GM21360 (cell line): ENCODE results near the gene FBLN1.

Experiments used
- ATAC-seq: cut with Tn5 transposase; IDR thresholded peaks from one replicate; pipeline ENCODE4 v1.9.1; 2021; ENCODE audit warnings: mild to moderate bottlenecking, moderate library complexity; ENCODE audit not compliant: unreplicated experiment

The FBLN1 gene

DNA sequence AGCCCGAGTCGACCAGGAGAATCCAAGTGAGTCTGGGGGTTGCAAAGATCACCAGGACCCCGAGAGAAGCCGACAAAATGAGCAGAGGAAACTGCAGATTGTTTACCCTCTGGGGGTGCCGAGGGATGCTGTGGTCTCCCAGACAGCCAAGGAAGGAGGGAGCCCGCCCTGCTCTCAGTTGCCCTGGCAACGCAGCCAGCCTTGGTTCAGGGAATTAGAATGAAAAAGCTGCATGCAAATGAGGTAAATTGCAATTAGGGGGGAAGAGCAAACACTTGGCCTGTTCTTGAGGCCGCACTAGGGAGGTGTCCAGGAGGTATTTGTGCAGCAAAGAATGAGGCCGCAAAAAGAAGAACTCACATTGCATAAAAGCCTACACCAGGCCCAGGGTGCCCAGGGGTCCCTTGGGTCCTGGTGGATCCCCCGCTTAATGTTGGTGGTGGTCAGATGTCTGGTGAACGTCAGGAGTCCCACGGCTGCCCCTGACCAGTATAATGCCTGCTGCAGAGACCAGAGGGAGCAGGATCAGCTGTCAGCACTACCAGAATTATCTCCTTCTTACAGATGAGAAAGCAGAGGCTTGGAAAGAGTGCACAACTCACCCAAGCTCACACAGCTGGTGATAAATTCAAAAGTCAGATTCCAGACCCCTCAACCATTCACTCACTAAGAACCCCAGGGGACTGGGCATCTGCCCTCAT, 128.6 kb downstream of the FBLN1 start:
- no peak for ATAC-seq

DNA sequence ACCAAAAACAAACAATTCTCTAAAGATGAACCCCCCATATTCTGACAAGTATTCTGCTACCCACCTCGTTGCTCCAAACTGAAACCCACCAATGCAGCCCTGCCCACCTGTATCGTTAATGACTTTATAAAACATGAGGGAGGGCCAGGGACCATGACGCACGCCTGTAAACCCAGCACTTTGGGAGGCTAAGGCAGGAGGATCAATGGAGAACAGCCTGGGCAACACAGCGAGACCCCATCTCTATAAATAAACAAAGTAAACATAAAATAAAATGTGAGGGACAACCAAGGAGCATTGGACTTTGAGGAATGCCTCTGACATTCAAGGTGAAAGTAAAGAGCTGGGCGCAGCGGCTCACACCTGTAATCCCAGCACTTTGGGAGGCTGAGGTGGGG, 129.2 kb downstream of the FBLN1 start:
- ATAC-seq: no peak

DNA sequence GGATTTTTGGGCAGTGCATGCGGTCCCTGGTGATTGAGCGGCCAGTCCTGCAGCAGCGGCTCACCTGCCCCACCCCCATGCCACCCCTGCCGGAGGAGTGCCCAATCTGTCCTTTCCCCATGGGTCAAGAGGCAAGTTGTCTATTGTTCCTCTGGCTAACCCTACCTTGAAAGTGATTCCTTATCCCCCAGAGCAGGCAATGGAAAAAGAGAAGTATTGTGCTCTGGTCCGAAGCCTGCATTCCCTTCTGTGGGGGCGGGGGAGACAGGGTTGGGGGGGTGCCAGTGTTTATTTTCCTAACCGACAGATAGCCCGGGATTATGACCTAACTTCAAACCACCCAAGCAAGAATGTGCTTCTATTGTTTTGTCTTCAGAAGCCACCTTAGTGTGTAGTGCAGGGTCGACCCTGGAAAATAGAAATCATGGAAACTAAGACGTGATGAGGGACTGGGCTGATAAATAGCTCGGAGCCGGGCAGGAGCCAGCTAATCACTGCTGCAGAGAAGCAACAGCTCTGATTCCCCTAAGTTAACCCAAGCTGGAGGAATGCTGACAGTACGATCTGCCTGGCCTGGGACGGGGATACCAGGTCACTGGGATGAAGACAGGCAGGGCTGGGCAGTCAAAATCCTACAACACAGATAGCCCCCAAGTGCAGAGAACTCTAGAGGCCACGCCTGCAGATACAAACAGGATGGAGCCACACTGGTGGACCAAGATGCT, 130.3 kb downstream of the FBLN1 start:
- no peak for ATAC-seq

DNA sequence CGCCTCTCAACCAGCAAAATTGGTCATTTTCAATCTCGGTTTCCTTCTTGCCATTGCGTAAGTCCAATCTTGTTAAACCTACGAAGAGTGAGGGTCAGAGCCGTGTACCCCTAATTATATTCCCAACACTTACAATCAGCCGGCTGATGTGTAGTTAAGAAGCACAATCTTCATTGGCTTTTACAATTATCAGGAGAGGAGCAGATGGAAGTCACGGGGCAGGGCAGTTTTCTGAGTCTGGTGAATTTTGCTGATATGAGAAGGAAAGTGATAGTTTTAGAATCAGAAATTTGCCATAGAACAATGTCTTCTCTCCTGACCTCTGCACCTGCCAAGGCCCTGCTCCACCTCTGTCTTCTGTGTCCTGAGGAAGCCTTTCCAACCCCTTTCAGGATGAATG, 134.0 kb downstream of the FBLN1 start:
- no peak for ATAC-seq

DNA sequence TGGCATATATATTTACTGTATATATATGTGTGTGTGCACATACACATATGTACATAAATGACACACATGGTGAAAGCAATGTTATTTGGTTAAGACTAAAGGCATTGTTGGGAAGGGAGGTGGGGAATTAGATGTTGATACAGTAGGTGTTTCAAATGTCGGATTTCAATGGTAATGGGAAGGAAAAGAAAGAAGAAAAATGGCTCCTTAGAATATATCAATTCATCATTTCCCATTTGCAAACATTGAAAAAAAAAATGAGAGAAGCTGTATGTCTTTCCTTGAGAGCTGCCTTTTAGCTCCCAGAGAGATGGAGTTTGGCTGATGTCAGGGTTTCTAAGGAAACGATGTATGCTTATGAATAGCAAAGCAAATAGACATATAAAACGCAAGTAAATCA, 135.5 kb downstream of the FBLN1 start:
- no peak for ATAC-seq

DNA sequence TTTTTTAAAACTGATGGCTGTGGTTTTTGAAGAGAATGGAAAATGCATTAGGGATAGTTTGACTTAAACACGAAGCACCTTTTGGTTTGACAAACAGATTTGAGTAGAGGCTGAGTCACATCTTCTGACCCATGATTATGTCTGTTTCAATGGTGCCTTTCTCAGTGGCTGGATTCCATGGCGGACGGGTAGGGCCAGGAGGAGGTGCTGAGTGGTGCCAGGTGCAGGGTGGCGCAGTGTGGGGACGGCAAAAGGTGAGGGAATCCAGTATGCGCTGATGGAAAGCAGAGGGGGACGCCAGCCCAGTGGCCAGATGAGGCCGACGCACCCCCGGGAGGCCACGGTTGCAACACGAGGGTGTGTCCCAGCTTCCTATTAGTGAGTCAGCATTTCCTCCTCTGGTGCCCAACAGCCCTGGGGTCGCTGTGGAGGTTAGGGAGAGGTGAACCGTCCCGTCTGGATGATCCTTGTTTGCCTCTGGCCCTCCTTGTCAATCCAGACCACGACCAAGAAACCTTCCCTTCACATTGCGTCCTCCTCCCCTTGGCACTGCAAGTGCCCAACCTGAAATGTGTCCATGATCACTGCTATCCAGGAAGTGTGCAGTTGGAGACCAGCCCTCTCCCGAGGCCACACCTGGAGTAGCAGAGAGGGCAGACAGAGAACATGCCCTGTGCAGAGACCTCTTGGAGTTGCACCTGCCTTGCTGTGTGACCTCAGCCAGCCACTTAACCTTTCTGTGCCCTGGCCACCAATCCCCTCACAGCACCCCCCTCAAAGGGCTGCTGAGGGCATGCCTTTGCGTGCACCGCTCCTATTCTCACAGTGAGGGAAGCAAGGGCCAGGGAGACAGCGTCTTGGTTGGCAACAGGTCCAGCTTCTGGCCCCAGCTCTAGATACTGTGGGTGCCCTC, 136.4 kb downstream of the FBLN1 start:
- no peak for ATAC-seq

DNA sequence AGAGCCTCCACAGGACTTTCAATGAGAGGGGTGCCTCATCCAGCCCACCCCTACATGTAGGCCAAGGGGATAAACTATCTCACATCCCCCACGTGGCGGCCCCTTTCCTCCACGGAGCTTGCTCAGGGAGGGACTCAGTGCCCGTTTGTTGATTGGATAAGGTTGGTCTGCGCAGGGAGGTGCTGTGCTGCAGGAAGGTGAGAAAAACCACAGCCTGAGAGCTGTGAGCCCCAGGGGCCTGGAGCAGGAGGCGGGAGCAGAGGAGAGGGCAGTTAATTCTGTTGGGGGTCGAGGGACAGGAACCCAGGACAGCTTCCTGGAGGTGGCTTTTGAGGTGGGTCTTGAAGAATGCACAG, 137.0 kb downstream of the FBLN1 start:
- ATAC-seq: no peak

DNA sequence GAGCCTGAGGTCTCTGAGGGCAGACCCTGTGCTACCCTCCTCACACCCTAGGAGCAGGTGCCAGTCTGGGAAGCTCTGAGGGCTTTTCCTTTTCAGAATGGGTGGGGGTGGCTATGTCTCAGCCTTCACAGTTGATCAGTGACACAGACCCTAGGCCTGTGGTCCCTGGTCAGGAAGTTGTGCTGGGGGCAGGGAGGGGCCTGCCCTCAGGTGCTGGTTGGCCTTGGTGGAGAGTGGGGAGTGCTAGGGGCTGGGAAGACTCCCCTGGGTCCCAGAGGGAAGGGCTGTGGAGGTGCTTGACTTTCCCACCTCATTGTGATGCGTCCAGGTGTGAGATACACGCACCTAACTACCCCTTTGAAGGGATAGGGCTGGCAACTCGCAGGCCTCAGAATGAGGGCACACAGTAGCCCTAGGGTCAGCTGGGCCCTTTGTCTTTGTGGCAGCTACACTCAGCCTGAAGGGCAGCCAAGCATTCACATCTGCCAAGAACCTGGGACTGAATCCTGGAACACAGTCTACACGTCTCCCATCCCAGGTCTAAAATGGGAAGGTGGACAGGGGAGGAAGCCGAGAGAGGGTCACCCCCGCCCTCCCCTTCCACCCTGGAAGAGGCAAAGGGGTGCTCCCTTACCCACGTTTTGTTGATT, 137.7 kb downstream of the FBLN1 start:
- ATAC-seq: no peak

DNA sequence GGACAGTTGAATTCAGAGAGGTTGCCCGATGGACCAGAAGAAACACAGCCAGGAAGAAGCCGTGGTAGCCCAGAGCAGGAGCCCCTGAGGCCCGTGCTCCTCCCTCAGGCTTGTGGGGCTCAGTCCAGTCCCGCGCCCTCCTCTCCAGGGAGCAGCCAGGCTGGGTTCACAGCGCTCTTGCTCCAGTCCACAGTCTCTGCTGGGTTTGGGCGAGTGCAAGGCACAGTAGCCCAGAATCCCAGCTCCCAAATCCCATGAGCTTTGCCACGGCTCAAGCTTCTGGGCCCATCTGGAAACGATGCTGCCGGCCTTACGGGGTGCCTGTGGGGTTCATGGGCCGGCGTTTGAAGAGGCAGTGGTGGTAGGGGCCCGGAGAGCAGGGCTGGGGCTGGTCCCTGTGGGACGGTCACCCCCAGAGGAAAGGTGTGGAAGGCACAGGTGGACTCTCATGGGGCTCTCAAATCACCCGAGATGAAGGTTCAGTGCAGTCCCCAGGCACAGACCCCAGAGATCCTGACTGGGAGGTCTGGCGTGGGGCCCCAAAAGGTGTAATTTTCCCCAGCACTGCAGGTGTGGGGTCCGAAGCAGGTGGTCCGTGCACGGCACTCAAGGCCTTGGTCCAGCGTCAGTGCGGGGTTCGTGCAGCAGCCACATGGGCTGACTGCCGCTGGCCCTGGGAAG, 138.4 kb downstream of the FBLN1 start:
- no peak for ATAC-seq

DNA sequence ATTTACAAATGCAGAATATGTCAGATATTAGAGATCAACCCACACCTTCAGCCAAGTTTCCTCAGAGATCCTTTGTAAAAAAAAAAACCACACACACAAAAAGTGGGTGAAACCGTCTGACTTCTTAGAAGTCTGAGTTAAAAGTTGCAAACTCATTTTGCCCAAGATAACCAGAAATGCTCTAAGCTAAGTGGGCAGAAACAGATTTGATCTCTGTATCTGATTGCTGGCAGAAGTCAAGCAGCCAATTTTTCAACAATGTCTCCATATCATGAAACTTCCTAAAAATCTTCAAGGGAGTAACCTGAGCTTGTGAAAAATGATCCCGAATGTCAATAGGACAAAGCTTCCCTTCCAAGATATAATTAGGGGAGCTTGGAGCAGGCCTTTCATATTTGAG, 140.3 kb downstream of the FBLN1 start:
- ATAC-seq: no peak

DNA sequence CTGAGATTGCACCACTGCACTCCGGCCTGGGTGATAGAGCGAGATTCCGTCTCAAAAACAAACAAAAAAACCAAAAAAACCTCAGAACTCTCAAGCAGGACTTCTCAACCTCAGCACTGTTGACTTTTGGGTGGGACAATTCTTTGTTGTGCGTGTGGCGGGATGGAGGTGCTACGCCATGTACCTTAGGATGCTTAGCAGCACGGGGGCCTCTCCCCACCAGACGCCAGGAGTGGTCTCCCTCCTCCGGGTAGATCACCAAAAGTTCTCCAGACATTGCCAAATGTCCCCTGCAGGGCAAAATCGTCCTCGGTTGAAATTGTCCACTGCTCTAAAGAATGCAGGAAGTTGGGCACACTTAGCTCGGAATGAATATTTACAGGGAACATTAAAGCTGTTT, 142.0 kb downstream of the FBLN1 start:
- ATAC-seq: no peak

DNA sequence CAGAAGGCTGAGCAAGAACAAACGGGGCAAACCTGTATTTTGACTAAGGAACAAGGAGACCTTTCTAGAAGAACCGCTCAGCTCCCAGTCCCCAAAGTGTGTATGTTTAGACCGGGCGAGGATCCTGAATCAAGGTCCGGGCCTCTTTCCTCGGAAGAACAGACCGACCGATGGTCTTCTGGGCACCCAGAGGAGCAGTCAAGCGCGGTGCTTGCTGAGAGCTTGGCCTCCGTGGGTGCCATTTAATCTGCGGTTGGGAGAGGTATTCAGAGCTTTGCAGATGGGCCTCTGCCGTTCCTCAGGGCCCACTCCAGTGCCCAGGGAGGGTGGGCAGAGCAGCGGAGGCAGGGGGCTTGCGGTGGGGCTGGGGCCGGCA, 142.5 kb downstream of the FBLN1 start:
- no peak for ATAC-seq

DNA sequence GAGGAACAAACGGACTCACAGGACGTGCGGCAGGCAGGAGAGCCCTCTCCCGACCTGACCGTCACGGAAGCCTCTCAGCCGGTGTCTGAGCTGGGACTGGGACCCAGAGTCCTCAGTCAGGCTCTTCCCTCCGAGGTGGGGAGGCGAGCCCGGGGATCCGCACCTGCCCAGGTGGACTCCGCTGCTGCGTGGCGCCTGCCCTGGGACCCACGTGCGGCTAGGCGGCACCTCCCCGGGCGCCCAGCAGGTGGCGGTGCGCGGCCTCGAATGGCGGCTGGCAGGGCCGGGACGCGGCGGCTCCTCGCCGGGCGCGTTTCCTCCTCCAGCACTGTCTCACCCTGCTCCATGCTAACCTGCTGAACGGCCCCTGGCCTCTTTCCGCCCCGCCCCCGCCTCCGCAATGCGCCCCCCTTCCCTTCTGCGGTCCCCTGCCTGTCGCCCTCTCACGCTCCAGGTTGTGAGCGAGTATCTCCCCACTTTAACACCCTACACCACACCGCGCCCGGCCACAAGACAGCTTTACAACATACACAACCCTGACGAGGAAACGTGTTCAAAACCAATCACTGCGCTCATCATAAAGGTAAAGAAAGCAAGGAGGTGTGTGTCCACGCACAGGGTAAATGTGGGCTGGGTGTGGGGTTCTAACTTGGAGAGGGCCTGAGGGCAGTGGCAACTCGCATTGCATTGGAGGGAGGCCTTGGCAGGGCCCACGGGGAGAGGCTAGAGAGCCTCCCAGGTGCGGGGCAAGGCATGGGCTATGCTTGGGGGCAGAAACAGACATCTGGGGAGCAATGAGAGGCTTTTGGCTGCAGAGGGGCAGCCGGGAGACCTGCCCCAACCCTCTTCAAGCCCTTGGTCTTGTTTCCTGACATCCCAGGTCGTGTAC, 143.1 kb downstream of the FBLN1 start:
- ATAC-seq: no peak

DNA sequence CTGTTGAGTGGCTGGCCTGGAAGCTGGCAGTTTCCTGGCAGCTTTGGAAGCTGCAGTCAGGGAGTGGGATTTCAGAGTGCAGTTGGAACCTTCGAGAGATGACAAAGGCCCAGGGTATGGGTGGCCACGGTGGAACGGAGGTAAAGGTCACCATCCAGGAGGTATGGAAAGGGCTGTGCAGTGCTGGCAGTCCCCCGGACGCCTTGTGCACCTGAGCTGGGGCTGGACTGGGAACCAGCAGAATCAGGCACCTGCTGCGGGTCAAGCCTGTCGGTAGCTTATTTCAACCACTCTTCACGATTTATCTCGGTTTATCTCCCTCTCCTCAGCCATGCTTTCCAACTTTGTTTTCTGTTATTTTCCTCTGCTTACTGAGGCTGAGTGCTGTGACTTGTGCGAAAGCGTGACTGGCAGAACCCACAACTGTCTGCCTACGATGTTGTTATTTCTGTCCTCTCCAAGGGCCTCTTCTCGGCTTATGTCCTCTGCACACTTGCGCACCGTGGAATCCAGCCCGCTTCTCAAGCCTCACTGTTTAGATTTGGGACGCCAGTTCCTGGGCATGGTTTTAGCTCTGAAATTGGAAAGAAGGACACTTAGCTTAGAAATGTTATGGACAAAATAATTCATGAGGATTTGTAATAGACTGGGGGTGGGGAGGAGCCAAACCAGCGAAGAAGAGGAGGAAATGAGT, 145.0 kb downstream of the FBLN1 start:
- ATAC-seq: no peak

DNA sequence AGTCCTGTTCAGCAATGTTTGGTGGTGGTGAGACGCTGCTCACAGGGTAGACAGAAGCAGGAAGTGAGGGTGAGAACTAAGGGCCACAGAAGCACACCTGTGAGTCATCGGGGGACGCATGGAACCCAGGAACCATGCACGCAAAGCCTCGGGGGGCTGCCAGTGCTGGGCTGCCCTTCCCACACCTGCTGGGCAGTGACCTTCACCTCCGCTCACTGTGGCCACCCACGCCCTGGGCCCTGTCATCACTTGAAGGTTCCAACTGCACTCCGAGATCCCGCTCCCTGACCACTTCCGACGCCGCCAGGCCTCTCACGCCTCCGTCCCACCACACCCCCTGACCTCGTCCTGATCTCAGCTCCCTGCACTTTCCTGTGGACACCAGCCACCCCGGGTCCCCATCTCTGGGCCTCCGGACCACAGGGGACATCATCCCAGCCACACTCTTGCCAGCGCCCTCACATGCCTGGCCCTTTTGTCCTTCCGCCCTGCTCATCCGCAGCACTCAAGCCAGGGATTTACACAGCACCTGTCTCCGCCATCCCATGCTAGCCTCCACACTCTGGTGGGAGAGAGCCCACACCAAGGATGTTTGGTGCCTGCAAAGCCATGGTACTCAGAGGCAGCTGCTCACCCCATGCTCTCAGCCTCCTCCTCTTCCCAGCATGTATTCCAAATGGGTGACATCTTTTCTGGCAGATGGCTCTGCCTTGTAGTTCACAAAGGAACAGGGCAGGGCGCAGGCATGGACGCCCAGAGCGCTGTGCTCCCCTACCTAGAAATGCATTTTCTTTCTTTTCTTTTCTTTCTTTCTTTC, 145.8 kb downstream of the FBLN1 start:
- no peak for ATAC-seq

DNA sequence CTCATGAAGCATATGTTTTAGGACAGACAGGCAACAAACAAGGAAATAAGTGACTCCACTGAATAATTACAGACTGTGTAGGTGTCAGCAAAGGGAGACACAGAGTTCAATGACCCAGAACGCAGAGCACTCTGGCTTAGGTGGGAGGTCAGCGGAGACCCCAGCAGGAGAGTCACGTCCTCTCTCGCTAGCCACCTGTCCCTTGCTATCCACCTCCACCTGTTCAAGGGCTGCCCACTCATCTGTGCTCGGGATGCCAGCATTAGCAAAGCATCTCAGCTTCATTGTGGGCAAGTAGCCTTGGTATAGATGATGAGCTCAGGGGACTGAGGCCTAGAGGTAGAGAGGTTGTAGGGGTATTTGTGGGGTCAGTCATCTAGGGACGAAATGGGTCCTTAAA, 147.1 kb downstream of the FBLN1 start:
- no peak for ATAC-seq

DNA sequence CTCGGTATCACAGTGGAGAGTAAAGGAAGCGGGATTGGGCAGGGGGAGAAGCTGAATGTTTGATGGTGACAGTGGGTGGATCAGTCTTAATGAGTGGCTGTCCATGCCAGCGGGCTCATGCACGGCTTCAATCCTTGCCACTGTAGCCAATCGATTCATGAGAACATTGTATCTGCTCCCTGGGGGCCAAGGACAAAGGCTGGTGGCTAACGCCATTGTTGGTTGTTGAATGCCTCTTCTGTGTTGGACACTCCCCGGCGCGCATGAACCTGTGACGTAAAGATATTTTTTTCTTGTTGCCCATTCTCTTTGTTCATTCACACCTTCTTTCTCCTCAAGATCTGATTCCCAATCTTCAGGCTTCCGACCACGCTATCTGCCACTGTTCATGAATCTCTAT, 148.0 kb downstream of the FBLN1 start:
- ATAC-seq: no peak
